PC-3 (cell line): ENCODE data around the gene HMCN2. TPM values are rescaled to one million over a fixed set of nuclear protein-coding genes. Genes with fewer than 3 reads are reported as not detected.

Source experiments
- ATAC-seq: fragments of 200-7000 bp; cut with Tn5 transposase; 2 replicates; pipeline ENCODE4 v1.9.1; 2020; ENCODE audit warnings: mild to moderate bottlenecking, moderate library complexity
- BruUV-seq: library from RNA; stranded (reverse); fragments of 400-500 nt; replicated peaks from 2 replicates; lab custom pipeline; 2021; lab: Mats Ljungman, UMichigan
- CTCF ChIA-PET: fragments of 300-600 bp; sonication (Branson Sonifier 250); formaldehyde crosslinking; loops from one replicate; lab custom pipeline; 2022; ENCODE audit warnings: antibody characterized with exemption; lab: Charles Lee
- POLR2A ChIA-PET: fragments of 300-600 bp; sonication (Branson Sonifier 250); formaldehyde crosslinking; loops from one replicate; lab custom pipeline; 2022; ENCODE audit warnings: antibody characterized with exemption; ENCODE audit not compliant: unreplicated experiment; lab: Charles Lee
- DNase-seq: peaks from one replicate; pipeline ENCODE4 v3.0.0-alpha.2; 2015
- H2AFZ ChIP-seq: fragments of 300-600 bp; sonication (generic); 2 replicates; pipeline ENCODE4 v1.6.0; 2016; ENCODE audit warnings: antibody characterized with exemption, low read length
- H3F3A ChIP-seq: fragments of 300-600 bp; sonication (generic); one replicate; pipeline ENCODE4 v1.6.0; 2017; ENCODE audit warnings: antibody characterized with exemption, low read length, control low read depth, mild to moderate bottlenecking; ENCODE audit not compliant: unreplicated experiment
- H3K27ac ChIP-seq: fragments of 300-600 bp; sonication (generic); 2 replicates; pipeline ENCODE4 v1.5.1; 2016; ENCODE audit warnings: mild to moderate bottlenecking, low read length
- H3K27me3 ChIP-seq: fragments of 300-600 bp; sonication (generic); 2 replicates; pipeline ENCODE4 v1.6.1; 2016; ENCODE audit warnings: low read length, mixed read lengths
- H3K36me3 ChIP-seq: fragments of 300-600 bp; sonication (generic); 2 replicates; pipeline ENCODE4 v1.6.1; 2016; ENCODE audit warnings: low read depth, mixed run types, low read length, mixed read lengths
- H3K4me1 ChIP-seq: fragments of 300-600 bp; sonication (generic); 2 replicates; pipeline ENCODE4 v1.5.1; 2016; ENCODE audit warnings: low read length; ENCODE audit not compliant: insufficient read depth
- H3K4me2 ChIP-seq: fragments of 300-600 bp; sonication (generic); 2 replicates; pipeline ENCODE4 v1.6.0; 2016; ENCODE audit warnings: low read length
- H3K4me3 ChIP-seq: fragments of 300-600 bp; sonication (generic); 2 replicates; pipeline ENCODE4 v1.5.1; 2016; ENCODE audit warnings: mild to moderate bottlenecking, low read length, mixed read lengths
- H3K79me2 ChIP-seq: fragments of 300-600 bp; sonication (generic); 2 replicates; pipeline ENCODE4 v1.6.1; 2017; ENCODE audit warnings: low read length, mixed read lengths
- H3K9ac ChIP-seq: fragments of 300-600 bp; sonication (generic); 2 replicates; pipeline ENCODE4 v1.6.0; 2016; ENCODE audit warnings: mild to moderate bottlenecking, low read length
- H3K9me2 ChIP-seq: fragments of 300-600 bp; sonication (generic); replicated peaks from 2 replicates; pipeline ENCODE4 v1.6.1; 2016; ENCODE audit warnings: mixed run types, low read length, mixed read lengths
- H3K9me3 ChIP-seq: fragments of 300-600 bp; sonication (generic); 2 replicates; pipeline ENCODE4 v1.6.1; 2016; ENCODE audit warnings: low read length, mixed read lengths
- H4K20me1 ChIP-seq: fragments of 300-600 bp; sonication (generic); 2 replicates; pipeline ENCODE4 v1.6.1; 2016; ENCODE audit warnings: low read length, mixed read lengths
- EZH2 ChIP-seq: fragments of 300-600 bp; sonication (generic); IDR thresholded peaks from one replicate; pipeline ENCODE4 v1.6.1; 2017; ENCODE audit warnings: antibody characterized with exemption, mild to moderate bottlenecking, low read length; ENCODE audit not compliant: unreplicated experiment
- EZH2phosphoT487 ChIP-seq: fragments of 300-600 bp; sonication (generic); IDR thresholded peaks from 2 replicates; pipeline ENCODE4 v1.6.1; 2018; ENCODE audit warnings: mild to moderate bottlenecking, antibody characterized with exemption, low read length, borderline replicate concordance
- intact Hi-C: fragments of 100-400 bp; cut with micrococcal nuclease; formaldehyde crosslinking; loops from 2 replicates; pipeline ENCODE4 v1.9.0; 2023
- total RNA-seq: library from RNA; depleted of rRNA; stranded (reverse); fragments of >200 nt; gene quantifications from 2 replicates; pipeline ENCODE4 v1.2.3, GENCODE V29; 2014
- TF ChIP-seq, protein P1 (sequence below): fragments of 300-600 bp; sonication (generic); conservative IDR thresholded peaks from 2 replicates; pipeline ENCODE4 v1.5.1; 2017; ENCODE audit warnings: antibody characterized with exemption, low read depth, mild to moderate bottlenecking, low read length

HMCN2 gene
- total RNA-seq, 1 experiment from 2014 or later, result 0.11 TPM

DNA sequence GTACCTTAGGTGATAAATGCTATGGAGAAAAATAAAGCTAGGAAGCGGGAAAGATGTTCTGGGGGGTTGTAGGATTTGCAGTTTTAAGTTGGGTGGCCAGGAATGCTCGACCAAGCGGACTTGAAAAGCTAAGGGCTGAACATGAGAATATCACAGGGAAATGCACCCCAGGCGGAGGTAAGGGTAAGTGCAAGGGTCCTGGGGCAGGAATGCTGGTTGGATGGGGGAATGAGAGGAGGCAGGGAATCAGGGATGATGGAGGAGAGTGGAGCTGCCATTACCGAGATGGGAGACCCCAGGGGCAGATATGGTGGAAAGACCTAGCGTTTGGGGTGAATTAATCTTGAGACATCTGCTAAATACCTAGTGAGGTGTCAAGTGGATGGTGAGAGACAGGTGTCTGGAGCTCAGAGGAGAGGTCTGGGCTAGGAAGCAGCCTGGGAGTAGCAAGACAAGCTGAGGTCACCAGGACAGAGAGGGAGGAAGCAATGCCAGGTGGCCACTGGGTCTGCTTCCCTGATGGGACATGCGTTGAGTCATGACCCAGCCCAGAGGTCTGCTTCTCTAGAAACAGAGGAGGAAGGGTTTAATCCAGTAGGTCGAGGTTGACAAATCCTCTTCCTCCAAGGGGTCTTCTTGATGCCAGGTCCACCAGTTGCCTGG, 101.5 kb downstream of the HMCN2 start:
- Histone ChIP-seq H3K4me3 (no peak overlapping the region), H3K27ac (no peak overlapping the region), H3F3A (no peaks in the 10 kb centered on the region), H2AFZ (no peak overlapping the region), H3K9me2 (no peaks in the 10 kb centered on the region), H3K36me3 (no peaks in the 10 kb centered on the region), H3K9me3 (no peaks in the 10 kb centered on the region), H3K4me2 (no peak overlapping the region), H4K20me1 (no peaks in the 10 kb centered on the region), H3K4me1 (peaks cover 12% of the 10 kb centered on the region), H3K9ac (no peak overlapping the region), H3K79me2 (no peaks in the 10 kb centered on the region), H3K27me3 (no peaks in the 10 kb centered on the region)
- POLR2A ChIA-PET, result no interaction called here
- CTCF ChIA-PET, result no interaction called here
- no peak for ATAC-seq
- no TSS peak for BruUV-seq
- intact Hi-C loops, result no loop called here
- TF ChIP-seq EZH2phosphoT487 (no peak), EZH2 (no peak)
- TF ChIP-seq, protein P1, sequence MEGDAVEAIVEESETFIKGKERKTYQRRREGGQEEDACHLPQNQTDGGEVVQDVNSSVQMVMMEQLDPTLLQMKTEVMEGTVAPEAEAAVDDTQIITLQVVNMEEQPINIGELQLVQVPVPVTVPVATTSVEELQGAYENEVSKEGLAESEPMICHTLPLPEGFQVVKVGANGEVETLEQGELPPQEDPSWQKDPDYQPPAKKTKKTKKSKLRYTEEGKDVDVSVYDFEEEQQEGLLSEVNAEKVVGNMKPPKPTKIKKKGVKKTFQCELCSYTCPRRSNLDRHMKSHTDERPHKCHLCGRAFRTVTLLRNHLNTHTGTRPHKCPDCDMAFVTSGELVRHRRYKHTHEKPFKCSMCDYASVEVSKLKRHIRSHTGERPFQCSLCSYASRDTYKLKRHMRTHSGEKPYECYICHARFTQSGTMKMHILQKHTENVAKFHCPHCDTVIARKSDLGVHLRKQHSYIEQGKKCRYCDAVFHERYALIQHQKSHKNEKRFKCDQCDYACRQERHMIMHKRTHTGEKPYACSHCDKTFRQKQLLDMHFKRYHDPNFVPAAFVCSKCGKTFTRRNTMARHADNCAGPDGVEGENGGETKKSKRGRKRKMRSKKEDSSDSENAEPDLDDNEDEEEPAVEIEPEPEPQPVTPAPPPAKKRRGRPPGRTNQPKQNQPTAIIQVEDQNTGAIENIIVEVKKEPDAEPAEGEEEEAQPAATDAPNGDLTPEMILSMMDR, result no peak
- DNase-seq, result no peak

DNA sequence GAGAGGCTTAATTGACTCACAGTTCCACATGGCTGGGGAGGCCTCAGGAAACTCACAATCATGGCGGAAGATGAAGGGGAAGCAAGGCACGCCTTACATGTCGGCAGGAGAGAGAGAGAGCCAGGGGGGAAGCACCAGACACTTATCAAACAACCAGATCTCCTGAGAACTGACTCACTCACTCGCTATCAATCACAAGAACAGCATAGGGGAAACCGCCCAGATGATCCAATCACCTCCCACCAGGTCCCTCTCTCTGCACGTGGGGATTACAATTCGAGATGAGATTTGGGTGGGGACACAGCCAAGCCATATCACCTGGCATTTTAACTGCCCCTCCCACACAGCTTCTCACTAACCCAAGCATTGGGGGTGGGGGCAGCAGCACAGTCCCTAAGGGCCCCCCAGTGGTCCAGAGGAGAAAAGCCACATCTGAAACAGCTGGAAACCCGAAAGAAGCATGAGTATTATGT, 103.1 kb downstream of the HMCN2 start:
- Histone ChIP-seq H3K4me2 (no peak overlapping the region), H4K20me1 (no peaks in the 10 kb centered on the region), H3K4me1 (peaks cover 12% of the 10 kb centered on the region), H3K9me3 (no peaks in the 10 kb centered on the region), H3F3A (no peaks in the 10 kb centered on the region), H3K27ac (no peak overlapping the region), H3K79me2 (no peaks in the 10 kb centered on the region), H3K9ac (no peak overlapping the region), H3K9me2 (no peaks in the 10 kb centered on the region), H3K36me3 (no peaks in the 10 kb centered on the region), H2AFZ (no peak overlapping the region), H3K27me3 (no peaks in the 10 kb centered on the region), H3K4me3 (no peak overlapping the region)
- ATAC-seq (no peak), DNase-seq (no peak)
- CTCF ChIA-PET, result no interaction called here
- BruUV-seq, result no TSS peak
- TF ChIP-seq, protein P1, result peak; percentile 35
- TF ChIP-seq EZH2phosphoT487, result no peak
- TF ChIP-seq EZH2, result no peak
- POLR2A ChIA-PET, result no interaction called here
- intact Hi-C loops, result no loop called here

DNA sequence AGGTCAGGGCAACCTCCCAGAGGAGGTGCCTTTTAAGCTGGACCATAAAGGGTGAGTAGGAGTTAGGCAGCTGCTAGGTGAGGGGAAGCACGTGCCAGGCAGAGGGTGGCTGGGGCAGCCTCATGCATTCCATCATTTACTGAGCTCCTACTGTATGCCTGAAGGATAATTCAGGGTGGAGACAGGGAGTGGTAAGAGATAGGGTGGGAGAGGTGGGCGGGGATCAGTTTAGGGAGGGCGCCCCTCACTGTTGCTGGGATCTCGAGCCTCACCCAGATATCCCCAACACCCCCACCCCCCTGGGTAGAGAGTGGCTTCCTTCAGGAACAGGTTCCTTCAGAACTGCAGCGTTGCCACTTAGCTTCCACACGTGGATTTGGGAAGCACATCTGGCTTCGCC, 104.7 kb downstream of the HMCN2 start:
- CTCF ChIA-PET, result no interaction called here
- intact Hi-C loops, result no loop called here

More for the DNA sequence above, 104.7 kb downstream of the HMCN2 start:
- no peaks in the 10 kb centered on the region for H3K9me2 ChIP-seq
- no peaks in the 10 kb centered on the region for H3K9me3 ChIP-seq
- no peak overlapping the region for H3K27ac ChIP-seq
- DNase-seq (no peak), ATAC-seq (no peak)
- H3F3A ChIP-seq, result no peaks in the 10 kb centered on the region
- POLR2A ChIA-PET, result no interaction called here
- no peaks in the 10 kb centered on the region for H3K27me3 ChIP-seq
- H3K4me2 ChIP-seq, result no peak overlapping the region
- H2AFZ ChIP-seq, result no peak overlapping the region
- peaks cover 2% of the 10 kb centered on the region; the same call in 1 of the 2 replicates for H3K4me1 ChIP-seq
- no peak overlapping the region for H3K4me3 ChIP-seq
- no peaks in the 10 kb centered on the region for H3K79me2 ChIP-seq
- H4K20me1 ChIP-seq, result no peaks in the 10 kb centered on the region
- TF ChIP-seq EZH2, result no peak
- TF ChIP-seq, protein P1, result no peak
- no peak for TF ChIP-seq EZH2phosphoT487
- no peaks in the 10 kb centered on the region for H3K36me3 ChIP-seq
- no TSS peak for BruUV-seq
- no peak overlapping the region for H3K9ac ChIP-seq
